NB4 (cell line): ENCODE data around the gene NDUFS2.

Experiments
- DNase-seq: peaks from one replicate; pipeline ENCODE4 v3.0.0; 2010; ENCODE audit warnings: low read depth
- H3K4me3 ChIP-seq: one replicate; pipeline ENCODE4 v1.5.1; 2011; ENCODE audit warnings: mild to moderate bottlenecking, low read depth, low read length, moderate library complexity
- CTCF ChIP-seq: IDR thresholded peaks from one replicate; pipeline ENCODE4 v1.5.1; 2012; ENCODE audit warnings: low read depth, low read length
- MYC ChIP-seq: IDR thresholded peaks from 2 replicates; pipeline ENCODE4 v1.6.1; 2011; ENCODE audit warnings: low read depth, low read length
- POLR2A ChIP-seq: IDR thresholded peaks from 2 replicates; pipeline ENCODE4 v1.6.1; 2011; ENCODE audit warnings: mild to moderate bottlenecking; ENCODE audit not compliant: insufficient read length; ENCODE audit errors: extremely low read depth
- TF ChIP-seq, protein P1 (sequence below): IDR thresholded peaks from 2 replicates; pipeline ENCODE4 v1.6.1; 2011; ENCODE audit warnings: low read depth, low read length

NDUFS2 gene

GRCh38 chr1:161195171-161195570, 7.0 kb upstream of the NDUFS2 start:
- no peak overlapping the region for H3K4me3 ChIP-seq
- no peak for DNase-seq
- no peak for TF ChIP-seq CTCF
- no peak for TF ChIP-seq MYC
- TF ChIP-seq, protein P1, sequence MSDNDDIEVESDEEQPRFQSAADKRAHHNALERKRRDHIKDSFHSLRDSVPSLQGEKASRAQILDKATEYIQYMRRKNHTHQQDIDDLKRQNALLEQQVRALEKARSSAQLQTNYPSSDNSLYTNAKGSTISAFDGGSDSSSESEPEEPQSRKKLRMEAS = no peak
- TF ChIP-seq POLR2A = no peak

DNA sequence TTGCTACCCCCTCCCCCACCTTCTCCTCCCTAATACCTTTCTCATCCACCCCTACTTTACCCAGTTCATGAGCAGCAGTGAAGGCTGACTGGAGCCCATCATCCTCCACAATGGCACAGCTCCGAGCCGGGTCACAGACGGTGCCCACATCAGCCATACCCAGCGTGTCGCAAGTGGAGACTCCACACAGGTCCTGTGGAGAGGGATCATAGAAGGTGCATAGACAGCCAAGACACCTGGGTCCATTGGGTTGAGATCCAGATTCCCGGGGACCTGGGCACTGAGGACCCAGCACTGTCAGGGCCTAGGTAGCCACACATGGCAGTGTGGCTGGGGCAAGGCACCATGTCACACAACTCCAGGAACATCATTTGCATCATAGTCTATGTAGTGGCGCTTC, 6.1 kb upstream of the NDUFS2 start:
- no peak overlapping the region for H3K4me3 ChIP-seq
- TF ChIP-seq CTCF = no peak
- TF ChIP-seq, protein P1 = no peak
- TF ChIP-seq POLR2A = no peak
- TF ChIP-seq MYC = no peak

GRCh38 chr1:161196521-161197451, 5.4 kb upstream of the NDUFS2 start:
- H3K4me3 ChIP-seq = no peak overlapping the region
- no peak for DNase-seq
- no peak for TF ChIP-seq CTCF
- TF ChIP-seq, protein P1 = no peak
- no peak for TF ChIP-seq MYC
- no peak for TF ChIP-seq POLR2A

More for the DNA sequence above, 6.1 kb upstream of the NDUFS2 start:
- DNase-seq = no peak

- no peak for DNase-seq
- no peak overlapping the region for H3K4me3 ChIP-seq
- TF ChIP-seq, protein P1 = no peak
- TF ChIP-seq CTCF (no peak), MYC (no peak), POLR2A (no peak)
These were observed 4.5 kb upstream of the NDUFS2 start for GRCh38 chr1:161197560-161198193.

DNA sequence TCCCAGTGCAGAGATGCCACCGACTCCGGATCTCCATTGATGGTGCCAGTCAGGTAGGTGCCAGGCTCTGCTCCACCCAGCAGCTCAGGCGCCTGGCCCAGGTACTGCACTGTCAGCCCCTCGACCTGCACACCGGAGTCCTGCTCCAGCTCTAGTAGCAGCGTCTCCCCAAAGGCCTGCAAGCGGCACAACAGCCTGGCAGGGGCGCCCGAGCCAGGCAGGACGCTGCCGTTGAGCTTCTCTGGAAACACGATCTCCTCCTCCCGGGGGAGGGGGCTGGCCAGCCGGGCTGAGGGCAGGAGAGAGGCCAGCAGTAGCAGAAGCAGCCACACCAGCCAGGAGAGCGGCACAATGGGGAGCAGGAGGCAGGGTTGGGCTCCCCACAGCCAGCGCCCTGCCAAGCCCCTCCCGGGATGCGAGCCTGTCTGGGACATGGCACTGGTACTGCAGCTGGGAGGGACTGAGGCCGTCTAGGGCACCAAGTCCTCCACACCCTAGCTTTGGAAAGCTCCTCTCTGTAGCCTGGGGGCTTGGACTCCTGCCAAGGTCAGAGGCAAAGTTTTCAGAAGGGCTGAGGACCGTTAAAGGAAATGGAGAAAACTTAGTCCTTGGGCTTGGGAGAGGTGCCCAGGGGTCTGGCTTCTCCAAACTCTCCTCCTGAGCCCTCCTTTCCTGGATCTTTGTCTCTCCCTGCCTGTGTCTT, 3.8 kb upstream of the NDUFS2 start:
- TF ChIP-seq CTCF (no peak), POLR2A (no peak), MYC (no peak)
- TF ChIP-seq, protein P1 = no peak
- no peak for DNase-seq
- no peak overlapping the region for H3K4me3 ChIP-seq
